ENCODE measurements around the gene SLC32A1. TPM values are rescaled to one million over a fixed set of nuclear protein-coding genes. Genes with fewer than 3 reads are reported as not detected.

SLC32A1 gene
- total and polyA plus RNA-seq, 2 of the 4 experiments (the other 2 are of a cell fraction): not detected

DNA sequence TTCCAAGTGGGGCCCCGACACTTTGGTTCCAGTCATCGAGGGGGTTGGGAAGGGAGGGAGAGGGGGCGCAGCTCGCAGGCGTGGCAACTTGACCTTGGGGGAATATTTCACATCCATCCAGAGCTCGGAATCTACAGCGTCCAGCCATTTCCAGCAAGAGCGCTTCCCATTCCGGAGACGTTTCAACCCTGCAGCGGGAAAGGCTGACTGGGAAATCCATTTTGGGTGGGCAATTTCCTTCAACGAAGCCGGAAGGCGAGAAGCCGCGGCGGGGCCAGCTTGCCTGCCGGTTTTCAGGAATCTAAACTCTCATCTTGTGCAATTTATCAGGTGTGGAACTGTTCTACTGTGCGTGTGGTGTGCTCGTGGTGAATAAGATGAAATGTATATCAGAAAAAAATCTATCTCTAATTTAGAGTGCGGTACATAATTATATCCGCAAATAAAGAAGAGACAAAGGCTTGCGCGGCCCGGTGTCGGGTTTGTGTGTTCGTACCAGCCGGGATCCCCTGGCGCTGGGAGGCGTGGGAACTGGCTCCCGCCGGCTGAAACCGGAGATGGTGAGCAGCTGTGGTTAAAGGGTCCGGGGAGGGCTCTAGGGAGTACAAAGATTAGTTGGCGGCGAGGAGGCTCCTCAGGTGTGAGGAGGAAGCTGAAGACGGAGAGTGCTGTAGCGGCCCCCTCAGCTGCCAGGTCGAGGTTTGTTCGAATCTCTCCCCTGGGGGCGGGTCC lies 4.8 kb downstream of the SLC32A1 start:
- H3K4me1 ChIP-seq (ENCODE audit: control insufficient read depth, insufficient read depth, low read length): no peaks in the 10 kb centered on the region; the same call in 1 of the 2 replicates
- 3% methylated on average over 12 of the region's 41 CpGs; no CpG with 5 or more reads in 1 of the 2 experiments for WGBS, 2 experiments (ENCODE audit: extremely low coverage in 2 of 2, insufficient read length in 1 of 2)
- intact Hi-C loops (cut with micrococcal nuclease): no loop called here
- H3K9me1 ChIP-seq (ENCODE audit: insufficient read depth, low read length): no peaks in the 10 kb centered on the region; the same call in 1 of the 2 replicates
- H3K27ac ChIP-seq (ENCODE audit: insufficient read depth, low read length): no peak overlapping the region
- no peak overlapping the region for H3K14ac ChIP-seq (replicated peaks; ENCODE audit: low read depth, low read length)
- peaks cover 10% of the 10 kb centered on the region; the same call in 1 of the 2 replicates for H3K9me3 ChIP-seq (ENCODE audit: control insufficient read depth, insufficient read depth, low read length)
- no peak overlapping the region for H3K9ac ChIP-seq (ENCODE audit: low read depth, low read length)
- no TSS peak for BruUV-seq (replicated peaks)
- peaks cover 12% of the 10 kb centered on the region for H4K20me1 ChIP-seq (ENCODE audit: insufficient read depth, low read length)
- no peak overlapping the region for H4K91ac ChIP-seq (ENCODE audit: insufficient read depth, low read depth, low read length)
- H3K79me1 ChIP-seq (ENCODE audit: low read depth in 1 of 2, low read length in 2 of 2): no peaks in the 10 kb centered on the region
- no peak overlapping the region for H4K5ac ChIP-seq (ENCODE audit: low read depth, low read length)
- in situ Hi-C loops (cut with MboI; ENCODE audit: low sequenced_read_pairs): loop anchor here (25.0 kb wide), 2 partner anchors 108 to 267 kb away; partner anchors contain the start of gene RALGAPB
- no peak overlapping the region for H2AK9ac ChIP-seq (replicated peaks; ENCODE audit: low read depth, low read length, poor library complexity)
- H3K18ac ChIP-seq (ENCODE audit: low read depth, low read length): no peak overlapping the region
- H4K8ac ChIP-seq (ENCODE audit: low read depth in 2 of 2, low read length in 2 of 2): no peak overlapping the region
- DNase-seq: no peak
- CTCF ChIA-PET: interaction anchor here (0.6 kb wide), 1 partner anchor 10 kb away, joined by 5 read pairs; no protein-coding TSS in a partner anchor
- H2BK5ac ChIP-seq (ENCODE audit: low read depth, low read length, poor library complexity, severe bottlenecking): no peak overlapping the region
- no peak overlapping the region for H3K56ac ChIP-seq (ENCODE audit: extremely low read depth, insufficient read depth, low read length)
- no peak overlapping the region for H2BK120ac ChIP-seq (ENCODE audit: low read depth, low read length)
- no peaks in the 10 kb centered on the region for H3K36me3 ChIP-seq (ENCODE audit: control insufficient read depth, insufficient read depth, low read length)
- H2AK5ac ChIP-seq (ENCODE audit: low read depth, low read length): no peak overlapping the region
- dilution Hi-C loops (cut with HindIII; ENCODE audit: low sequenced_read_pairs, unreplicated experiment): no loop called here
- peaks cover 86% of the 10 kb centered on the region for H3K27me3 ChIP-seq (ENCODE audit: control insufficient read depth, insufficient read depth, low read length)
- no peak overlapping the region for H3K4me3 ChIP-seq (ENCODE audit: insufficient read depth, low read depth, low read length)
- no peak overlapping the region for H2BK20ac ChIP-seq (ENCODE audit: low read depth, low read length)
- H3K4me2 ChIP-seq (ENCODE audit: low read depth, low read length): no peak overlapping the region
- no peak overlapping the region for H3K4ac ChIP-seq (ENCODE audit: low read depth, low read length)
- ATAC-seq (ENCODE audit: low read depth): no peak
- H3K23ac ChIP-seq (ENCODE audit: low read depth, low read length): no peak overlapping the region
- POLR2A ChIA-PET (ENCODE audit: unreplicated experiment): no interaction called here
- no peak overlapping the region for H2AFZ ChIP-seq (replicated peaks; ENCODE audit: low read length, poor library complexity)
- TF ChIP-seq RAD21 (IDR thresholded peaks at IDR 0.05; ENCODE audit: low read length): no peak
- no peak for TF ChIP-seq MAFK (IDR thresholded peaks at IDR 0.05; ENCODE audit: low read depth, low read length)
- H2BK15ac ChIP-seq (ENCODE audit: low read depth, low read length): no peak overlapping the region

All from IMR-90 (cell line).